Amygdala (tissue), 56 donors: ENCODE measurements around the gene CTSO.
"Not testable (repeated sequence)": the region's sequence is repeated elsewhere in the genome, so short reads cannot be mapped to it uniquely, and the experiment has no call there.

ENCODE experiments used
- DNase-seq, 56 donors: peaks; one replicate each; lab custom pipeline; 2025; lab: John Stamatoyannopoulos, UW

CTSO gene

DNA sequence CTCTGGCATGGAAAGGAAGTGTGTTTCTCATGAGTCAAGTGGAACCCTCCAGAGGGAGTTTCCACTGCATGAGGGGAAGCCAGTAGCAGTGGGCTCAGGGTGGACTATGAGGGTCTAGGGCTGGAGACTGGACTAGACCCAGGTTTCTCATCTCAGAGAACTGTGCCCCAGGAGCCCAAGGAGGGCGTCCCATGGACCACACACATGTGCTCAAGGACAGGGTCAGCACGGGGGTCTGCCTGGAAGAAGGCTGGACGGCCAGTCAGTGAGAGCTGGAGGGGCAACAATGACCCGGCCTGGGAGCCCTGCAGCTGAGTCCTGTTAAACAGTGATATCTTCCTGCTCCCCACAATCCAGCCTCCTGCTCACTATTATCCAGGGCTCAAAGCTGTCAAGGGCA lies 5.8 kb upstream of the CTSO start:
- no peak for DNase-seq

DNA sequence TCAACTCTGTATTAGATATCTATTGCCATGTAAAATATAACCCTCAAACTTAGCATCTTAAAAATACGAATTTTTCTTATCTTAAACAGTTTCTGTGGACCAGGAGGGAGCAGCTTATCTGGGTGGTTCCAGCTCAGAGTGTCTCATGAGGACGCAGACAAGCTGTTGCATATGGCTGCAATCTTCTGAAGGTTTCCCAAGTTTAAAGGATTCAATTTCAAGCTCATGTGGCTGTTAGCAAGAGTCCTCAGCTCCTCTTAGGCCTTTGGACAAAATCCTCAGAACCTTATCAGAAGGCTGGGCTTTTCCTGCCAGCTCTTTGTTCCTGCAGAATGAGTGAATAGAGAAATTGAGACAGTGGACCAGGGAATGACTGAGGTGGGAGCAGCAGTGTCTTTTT lies 2.8 kb upstream of the CTSO start:
- no peak for DNase-seq

DNA sequence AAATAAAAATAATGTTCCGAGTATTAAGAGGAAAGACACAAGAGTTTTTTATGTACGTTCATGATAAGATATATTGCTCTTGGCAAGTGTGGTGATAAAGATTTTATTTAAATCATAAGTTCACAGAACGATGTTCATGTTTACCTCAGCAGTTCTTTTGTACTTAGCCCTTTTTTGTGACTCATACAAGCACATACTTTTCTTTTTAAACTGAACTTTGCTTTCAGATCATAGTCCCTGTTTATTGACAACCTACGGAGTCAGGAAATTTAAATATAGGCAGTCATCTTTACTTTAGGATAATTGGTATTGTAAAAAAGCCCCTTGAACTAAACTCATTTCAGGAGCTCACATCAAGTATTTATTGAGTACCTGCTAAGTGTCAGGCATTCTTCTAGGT lies 1.3 kb upstream of the CTSO start:
- no peak for DNase-seq

DNA sequence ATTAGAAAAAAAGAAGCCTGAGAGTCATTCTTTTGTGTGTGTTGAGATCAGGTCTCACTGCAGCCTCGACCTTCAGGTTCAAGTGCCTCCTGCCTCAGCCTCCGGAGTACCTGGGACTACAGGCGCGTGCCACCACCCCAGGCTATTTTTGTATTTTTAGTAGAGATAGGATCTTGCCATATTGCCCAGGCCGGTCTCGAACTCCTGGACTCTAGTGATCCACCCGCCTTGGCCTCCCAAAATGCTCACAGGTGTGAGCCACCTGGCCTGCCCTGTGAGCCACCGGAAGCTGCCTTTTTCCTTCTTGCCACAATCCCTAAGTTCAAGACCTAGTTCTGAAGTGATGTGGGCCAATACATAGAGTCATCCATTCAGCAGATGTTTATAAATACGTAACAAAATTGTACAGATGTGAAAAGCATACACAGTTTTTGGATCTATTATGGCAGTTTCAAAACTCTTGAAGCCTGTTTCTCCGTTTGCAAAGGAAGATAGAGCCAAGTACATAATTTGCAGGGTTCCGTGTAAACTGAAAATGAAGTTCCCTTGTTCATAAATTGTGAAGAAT lies 536 bp upstream of the CTSO start:
- DNase-seq, result peak in 1 of 56 donors; percentile 21

DNA sequence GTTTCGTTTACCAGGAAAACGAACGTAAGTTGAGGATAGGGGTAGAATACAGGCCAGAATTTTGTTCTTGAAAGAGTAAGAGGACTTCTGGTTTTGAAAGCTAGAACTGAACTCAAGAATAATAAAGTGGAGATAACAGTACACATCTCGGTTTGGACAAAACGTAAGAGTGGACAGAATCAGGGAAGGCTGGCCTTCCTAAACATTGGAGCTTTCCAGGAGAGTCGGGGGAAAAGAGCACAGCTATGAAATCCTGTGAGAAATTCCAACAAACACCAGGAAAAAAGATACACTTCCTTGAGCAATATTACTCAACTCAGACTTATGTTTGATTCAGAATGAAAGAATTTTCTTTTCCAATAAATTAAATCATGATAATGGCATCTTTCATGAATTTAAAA lies 1.2 kb downstream of the CTSO start:
- no peak for DNase-seq

DNA sequence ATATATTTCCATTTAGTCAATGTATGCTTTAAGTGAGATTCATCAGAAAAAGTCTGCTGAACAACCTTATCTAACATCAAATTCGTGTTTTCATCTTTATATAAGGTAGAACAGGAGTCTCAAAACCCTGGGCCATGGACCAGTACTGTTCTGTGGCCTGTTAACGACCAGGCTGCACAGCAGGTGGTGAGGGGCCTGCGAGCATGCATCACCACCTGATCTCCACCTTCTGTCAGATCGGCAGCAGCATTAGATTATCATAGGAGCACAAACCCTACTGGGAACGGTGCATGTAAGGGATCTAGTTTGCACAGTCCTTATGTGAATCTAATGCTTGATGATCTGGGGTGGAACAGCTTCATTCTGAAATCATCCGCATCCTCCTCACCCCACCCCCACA lies 3.2 kb downstream of the CTSO start:
- DNase-seq, result no peak

DNA sequence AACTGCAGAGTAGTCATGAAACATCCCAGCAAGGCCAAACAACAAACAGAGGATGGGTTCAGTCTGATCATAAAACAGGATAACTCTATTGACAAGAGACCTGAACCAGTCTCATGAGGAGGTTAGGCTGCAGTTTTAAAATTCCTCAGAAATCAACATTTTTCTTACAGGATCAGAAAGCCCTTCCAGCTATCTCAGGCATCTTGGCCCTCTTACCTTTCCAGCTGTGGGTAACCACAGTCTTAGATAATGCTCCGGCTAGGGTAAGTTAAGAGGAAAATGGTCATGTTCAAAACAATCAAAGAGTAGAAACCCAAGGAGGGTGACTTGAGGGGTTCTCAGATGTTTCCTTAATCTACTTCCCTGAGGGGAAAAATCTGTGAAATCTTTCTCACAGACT lies 5.1 kb downstream of the CTSO start:
- no peak for DNase-seq

DNA sequence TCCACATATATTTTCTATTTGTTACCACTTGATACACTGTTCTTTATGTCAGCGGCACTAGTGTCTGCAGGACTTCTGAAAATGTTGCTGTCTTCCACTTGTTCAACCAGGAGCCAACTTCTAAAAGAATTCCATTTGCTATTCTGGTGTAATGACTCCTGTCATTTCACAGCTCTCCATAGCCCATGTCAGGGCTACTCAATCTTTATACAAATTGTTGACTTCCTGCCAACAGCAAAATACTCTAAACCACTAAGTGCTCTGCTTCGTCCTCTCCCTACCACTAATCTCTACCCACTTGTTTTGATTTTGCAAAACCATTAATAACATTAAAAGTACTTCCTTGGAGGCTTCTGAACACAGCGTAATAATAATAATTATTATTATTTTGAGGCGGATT lies 7.2 kb downstream of the CTSO start:
- no peak for DNase-seq

DNA sequence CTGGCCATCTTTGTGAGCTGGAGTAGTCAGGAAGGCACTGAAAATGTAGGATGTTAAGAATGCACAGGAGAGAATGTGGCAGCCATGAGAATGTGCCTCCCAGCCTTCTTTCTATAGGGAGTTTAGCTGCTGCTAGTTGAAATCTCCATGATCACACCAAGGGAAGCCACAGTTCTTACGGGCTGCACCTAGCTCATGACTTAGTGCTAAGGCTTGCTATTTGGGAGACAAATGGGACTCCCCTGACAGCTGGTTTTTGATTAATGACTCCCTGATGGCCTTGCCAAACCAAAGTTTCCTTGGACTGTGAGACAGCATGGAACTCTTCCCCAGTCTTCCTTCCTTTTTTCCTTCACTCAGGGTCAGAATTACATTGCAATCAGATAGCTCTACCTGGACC lies 9.2 kb downstream of the CTSO start:
- DNase-seq, result no peak

DNA sequence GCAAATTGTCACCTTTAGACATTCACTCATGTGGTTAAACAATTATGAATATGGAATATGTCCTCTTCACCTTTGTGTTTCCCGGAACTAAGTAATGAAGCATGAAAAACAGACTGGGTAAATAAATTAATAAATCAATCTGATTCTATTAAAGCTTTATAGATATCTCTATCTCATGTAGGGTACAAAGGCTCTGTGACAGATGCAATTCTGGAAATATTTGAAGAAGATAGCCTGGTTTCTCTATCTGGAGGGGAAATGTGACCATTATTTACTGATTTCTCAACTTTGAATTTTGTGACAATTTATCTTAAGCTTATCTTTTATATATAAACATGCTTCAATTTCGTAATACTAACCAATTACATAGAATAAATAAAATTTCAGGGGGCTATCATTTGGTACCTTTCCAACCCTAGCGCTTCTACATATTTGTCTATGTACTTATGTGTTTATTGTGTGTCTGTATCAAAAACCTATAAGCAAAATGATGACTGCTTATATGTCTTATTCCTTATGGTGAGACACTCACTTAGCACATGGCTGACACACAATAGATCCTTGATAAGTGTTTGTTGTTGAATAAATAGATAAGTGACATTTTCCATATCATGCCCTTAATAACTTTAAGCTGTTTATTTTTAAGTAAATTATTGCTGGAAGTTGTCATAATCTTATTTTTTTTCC lies 9.9 kb downstream of the CTSO start:
- DNase-seq, result no peak

DNA sequence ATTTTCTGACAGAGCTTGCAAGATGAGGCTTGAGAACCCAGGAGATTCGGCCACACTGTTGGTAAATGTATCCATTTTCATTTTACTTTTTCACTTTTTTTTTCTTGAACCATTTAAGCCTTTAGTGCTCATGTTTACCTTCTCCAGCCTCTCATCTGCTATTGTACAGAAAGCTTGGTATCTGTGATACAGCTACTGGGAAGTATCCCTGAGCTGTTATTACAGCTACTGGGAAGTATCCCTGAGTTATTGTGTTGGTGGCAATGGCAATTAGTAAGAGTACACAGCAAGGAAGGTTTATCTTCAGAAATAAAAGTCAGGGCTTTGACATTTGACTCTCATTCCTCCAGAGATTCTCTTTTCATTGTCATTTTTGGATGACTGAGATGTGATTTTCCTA lies 11.8 kb downstream of the CTSO start:
- DNase-seq, result no peak

DNA sequence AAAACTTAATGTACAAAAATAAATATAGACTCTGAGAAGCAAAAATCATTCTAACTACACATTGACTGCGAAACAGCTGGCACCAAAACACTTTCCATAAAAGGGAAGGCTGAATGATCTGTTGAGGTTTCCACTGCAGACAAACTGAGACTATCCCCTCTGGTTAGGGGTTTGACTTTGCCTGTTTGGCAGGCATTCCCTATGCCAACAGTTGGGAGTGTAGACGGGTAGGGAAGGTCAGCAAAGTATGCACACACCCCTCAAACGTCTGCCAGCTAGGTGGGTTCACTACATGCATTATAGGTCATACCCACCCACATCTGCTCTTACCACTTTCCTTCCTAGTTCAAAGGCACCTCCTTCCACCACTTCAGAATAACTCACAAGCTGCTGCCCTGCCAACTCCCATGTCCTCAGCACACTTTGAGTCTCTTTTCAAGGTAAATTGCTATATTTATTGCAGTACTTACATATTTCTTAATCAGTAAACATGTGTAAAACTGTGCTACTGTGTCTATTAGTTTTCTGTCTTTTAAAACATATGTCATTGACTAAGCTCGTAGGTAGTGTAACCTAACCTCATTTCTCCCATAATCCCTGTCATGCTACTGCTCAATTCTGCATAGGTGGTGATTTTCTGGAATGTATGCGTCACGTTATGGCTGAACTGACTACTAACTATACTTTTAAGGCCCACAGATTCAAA lies 12.4 kb downstream of the CTSO start:
- DNase-seq, result no peak

DNA sequence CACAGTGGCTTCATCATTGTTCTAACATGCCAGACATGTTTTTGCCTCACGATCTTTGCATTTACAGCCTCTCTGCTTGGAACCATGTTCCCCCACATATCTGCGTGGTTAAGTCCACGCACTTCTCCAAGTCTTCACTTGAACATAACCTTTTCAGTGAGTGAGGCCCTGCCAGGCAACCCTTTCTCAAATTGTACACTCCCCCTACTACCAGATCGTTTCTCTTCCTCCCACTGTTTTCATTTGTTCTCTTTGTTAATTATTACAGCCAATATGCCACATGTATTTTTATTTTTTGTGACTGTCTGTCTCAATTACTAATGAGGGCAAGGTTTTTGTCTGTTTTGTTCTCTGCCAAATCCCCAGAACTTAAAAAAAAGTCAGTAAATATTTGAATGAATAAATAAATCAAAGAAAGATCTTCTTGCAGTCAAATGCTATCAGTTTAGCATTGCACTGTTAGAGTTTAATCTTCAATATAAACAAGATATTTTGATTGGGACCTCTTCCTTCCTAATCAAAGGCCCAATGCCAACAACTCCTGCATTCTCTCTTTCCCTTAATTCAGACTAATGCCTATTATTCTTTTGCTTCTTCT lies 18.2 kb downstream of the CTSO start:
- no peak for DNase-seq

DNA sequence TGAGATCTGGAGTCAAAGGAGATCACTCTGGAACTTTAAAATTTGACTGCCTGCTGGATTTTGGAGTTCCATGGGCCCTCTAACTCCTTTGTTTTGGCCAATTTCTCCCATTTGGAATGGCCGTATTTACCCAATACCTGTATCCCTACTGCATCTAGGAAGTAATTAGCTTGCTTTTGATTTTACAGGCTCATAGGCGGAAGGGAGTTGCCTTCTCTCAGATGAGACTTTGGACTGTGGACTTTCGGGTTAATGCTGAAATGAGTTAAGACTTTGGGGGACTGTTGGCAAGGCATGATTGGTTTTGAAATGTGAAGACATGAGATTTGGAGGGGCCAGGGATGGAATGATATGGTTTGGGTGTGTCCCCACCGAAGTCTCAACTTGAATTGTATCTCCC lies 19.0 kb downstream of the CTSO start:
- DNase-seq, result not testable (repeated sequence)

DNA sequence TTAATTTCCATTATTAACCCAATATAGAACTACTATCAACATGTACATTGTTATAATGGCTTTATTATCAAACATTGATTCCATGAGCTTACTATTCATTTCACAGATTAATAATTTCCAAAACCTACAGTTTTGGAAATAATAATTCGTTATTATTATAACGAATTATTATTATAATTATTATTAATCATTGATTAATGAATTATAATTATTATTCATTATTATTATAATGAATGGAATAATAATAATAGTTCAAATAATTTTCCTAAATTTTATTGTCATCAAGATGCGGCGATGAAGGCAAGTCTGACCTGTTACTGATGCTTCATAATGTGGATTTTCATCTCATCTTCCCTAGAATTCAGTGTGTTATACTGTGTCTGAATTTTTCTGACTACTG lies 22.0 kb downstream of the CTSO start:
- no peak for DNase-seq

DNA sequence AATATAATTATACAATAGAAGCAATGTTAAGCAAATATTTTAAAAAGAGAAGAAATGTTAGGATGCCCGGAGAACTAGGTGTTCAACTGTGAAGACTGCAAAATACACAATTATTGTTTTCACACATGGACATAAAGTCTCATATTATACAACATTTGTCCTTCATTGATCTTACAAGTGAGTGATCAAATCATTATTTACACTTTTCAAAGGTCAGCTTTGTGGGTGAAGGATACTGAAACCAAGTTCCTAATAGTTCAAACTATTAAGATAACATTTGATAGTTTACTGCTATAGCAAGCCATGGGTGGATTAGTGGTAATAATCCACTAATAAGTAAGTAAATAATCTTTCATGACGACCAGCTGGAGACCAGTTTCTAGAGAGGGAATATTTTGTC lies 23.3 kb downstream of the CTSO start:
- no peak for DNase-seq

DNA sequence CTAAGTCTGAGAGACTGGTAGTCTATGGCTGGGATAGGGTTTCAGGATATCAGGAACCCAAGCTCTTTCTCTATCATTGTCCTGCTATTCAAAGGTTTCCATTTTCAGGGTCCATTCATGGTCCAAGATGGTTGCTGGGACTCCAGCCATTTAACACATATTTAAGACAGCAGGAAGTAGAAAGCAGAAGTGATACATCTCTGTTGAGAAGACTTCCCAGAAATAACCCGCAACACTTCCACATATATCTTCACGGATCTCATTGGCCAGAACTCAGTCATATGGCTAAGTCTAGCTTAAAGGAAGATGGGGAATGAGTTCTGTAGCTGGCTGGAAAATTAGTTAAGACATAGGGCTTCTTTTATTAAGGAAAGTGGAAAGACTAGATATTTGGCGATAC lies 23.8 kb downstream of the CTSO start:
- DNase-seq, result no peak

DNA sequence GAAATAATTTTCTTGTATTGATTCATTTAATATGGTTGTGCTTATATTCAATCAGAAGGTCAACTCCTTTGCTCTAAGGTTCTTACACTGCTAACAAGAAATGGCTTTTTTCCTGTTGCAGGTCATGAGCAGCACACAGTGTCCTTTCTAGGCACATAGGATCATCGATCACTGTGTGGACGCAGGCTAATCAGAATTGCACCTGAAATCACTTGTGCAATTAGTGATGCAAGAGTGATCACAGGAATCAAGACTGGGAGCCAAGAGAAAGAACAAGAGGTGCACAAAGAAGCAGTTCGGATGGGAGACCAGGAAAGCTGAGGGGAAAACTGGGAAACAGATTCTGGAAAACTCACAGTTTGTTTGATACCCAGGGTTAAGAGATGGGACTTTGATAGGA lies 29.0 kb downstream of the CTSO start:
- DNase-seq, result no peak

DNA sequence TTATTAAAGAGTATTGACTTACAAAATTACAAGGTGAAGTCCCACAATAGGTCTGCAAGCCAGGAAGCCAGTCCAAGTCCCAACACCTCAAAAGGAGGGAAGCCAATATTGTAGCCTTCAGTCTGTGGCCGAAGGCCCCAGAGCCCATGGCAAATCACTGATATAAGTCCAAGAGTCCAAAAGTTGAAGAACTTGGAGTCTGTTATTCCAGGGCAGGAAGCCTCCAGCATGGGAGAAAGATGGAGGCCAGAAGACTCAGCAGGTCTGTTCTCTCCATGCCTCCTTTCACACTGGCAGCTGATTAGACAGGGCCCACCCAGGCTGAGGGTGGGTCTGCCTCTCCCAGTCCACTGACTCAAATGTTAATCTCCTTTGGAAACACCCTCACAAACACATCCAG lies 32.1 kb downstream of the CTSO start:
- no peak for DNase-seq

DNA sequence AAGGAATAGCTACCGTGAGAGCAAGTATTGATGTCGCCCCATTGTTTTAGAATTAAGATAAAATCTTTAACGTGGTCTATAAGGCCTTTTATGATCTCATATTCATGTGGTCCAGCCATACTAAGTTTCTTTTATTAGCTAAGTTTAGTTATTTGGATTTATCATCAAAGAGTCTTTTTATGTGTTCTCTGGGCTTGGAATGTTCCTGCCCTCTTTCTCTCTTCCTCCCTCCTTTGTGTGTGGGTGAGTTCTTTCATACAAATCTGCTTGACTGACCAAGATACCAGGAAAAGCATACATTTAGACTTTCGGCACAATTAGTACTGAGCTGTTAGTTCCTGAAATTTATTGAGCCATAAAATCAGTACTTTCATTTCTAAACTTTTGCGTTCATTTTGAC lies 38.9 kb downstream of the CTSO start:
- no peak for DNase-seq

DNA sequence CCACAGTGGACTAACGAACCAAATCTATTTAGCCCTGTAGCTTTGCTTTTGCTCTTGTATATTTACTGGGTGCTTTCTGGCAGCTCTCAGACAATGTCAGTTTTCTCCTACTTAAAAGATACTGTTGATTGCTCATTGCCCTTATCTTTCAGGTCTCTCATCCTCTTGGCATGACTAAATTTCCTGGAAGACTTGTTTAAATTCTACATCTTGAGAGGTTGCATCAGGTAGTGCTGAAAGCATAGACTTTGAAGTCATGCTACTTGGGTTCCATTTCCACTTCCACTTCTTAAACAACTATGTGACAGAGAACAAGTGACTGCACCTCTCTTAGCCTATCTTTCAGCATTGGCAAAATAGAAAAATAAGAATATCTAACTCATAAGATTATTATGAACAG lies 41.8 kb downstream of the CTSO start:
- DNase-seq, result no peak
